Lung (tissue), 12 donors: ENCODE results near the gene IZUMO1. TPM values are rescaled to one million over a fixed set of nuclear protein-coding genes. Genes with fewer than 3 reads are reported as not detected.
A peak's percentile ranks its signal among the peaks of the same experiment; 100 is the strongest.

Experiments
- ATAC-seq: fragments of 200-7000 bp; cut with Tn5 transposase; one replicate; pipeline ENCODE4 v1.9.1; 2020; ENCODE audit warnings: moderate number of reproducible peaks; ENCODE audit not compliant: insufficient read depth, low FRiP score
- DNase-seq, 3 donors: peaks; one replicate each; pipeline ENCODE4 v3.0.0-alpha.2; 2013 to 2017
- H3K27ac ChIP-seq, 2 donors: one replicate each; pipeline ENCODE4 v1.5.1; 2013; ENCODE audit warnings: mild to moderate bottlenecking in 2 of 2, moderate library complexity in 2 of 2, control low read depth in 1 of 2, inconsistent platforms in 1 of 2, low read depth in 1 of 2, low read length in 1 of 2
- H3K27me3 ChIP-seq, 3 donors: one replicate each; pipeline ENCODE4 v1.5.1; 2013; ENCODE audit warnings: low read length in 2 of 3; ENCODE audit not compliant: control insufficient read depth in 3 of 3, insufficient read depth in 3 of 3
- H3K36me3 ChIP-seq, 4 donors: one replicate each; pipeline ENCODE4 v1.5.1; 2013; ENCODE audit warnings: low read length in 4 of 4, mild to moderate bottlenecking in 1 of 4, moderate library complexity in 1 of 4; ENCODE audit not compliant: control insufficient read depth in 4 of 4, insufficient read depth in 4 of 4
- H3K4me1 ChIP-seq, 5 donors: one replicate each; pipeline ENCODE4 v1.5.1; 2013; ENCODE audit warnings: low read length in 5 of 5, mild to moderate bottlenecking in 2 of 5, moderate library complexity in 1 of 5; ENCODE audit not compliant: control insufficient read depth in 5 of 5, insufficient read depth in 5 of 5
- H3K4me3 ChIP-seq: one replicate; pipeline ENCODE4 v1.5.1; 2013; ENCODE audit warnings: mild to moderate bottlenecking, control low read depth, moderate library complexity
- H3K9ac ChIP-seq, 2 donors: one replicate each; pipeline ENCODE4 v1.5.1; 2013; ENCODE audit warnings: low read length in 2 of 2, control low read depth in 1 of 2; ENCODE audit not compliant: insufficient read depth in 1 of 2
- H3K9me3 ChIP-seq, 4 donors: one replicate each; pipeline ENCODE4 v1.5.1; 2013; ENCODE audit warnings: low read length in 3 of 4, mild to moderate bottlenecking in 1 of 4, moderate library complexity in 1 of 4; ENCODE audit not compliant: control insufficient read depth in 4 of 4, insufficient read depth in 3 of 4
- WGBS, 2 donors: extraction: QIAGEN DNeasy Blood & Tissue Kit; methylation state at CpG; one replicate each; pipeline ENCODE4 v1.1.7; 2013; 5-methylcytosine and 5-hydroxymethylcytosine counted together
- polyA plus RNA-seq, 2 donors: library from polyadenylated mRNA; stranded (reverse); fragments of 200-250 nt; gene quantifications; one replicate each; pipeline ENCODE4 v1.2.1, GENCODE V29; 2013
- total RNA-seq, 2 donors: library from RNA; depleted of rRNA in 1 of 2; stranded (reverse); fragments of >200 nt in 1 of 2; gene quantifications; one replicate each; pipeline ENCODE4 v1.2.1, GENCODE V29; 2014 to 2021
- TF ChIP-seq, protein P1 (sequence below): IDR thresholded peaks from 2 replicates; pipeline ENCODE4 v1.5.1; 2012; ENCODE audit warnings: mild to moderate bottlenecking; ENCODE audit errors: control extremely low read depth, extremely low read depth
- donor health status: control.
- donor health status: control.
- donor health status: Bipolar disorder and iron deficiency.
- donor health status: healthy.
- donor health status: DM: yes; HTN: yes; CAD: no.

Gene IZUMO1
- total and polyA plus RNA-seq, 4 donors, result 0.97 to 3.1 (median 1.8) TPM

DNA sequence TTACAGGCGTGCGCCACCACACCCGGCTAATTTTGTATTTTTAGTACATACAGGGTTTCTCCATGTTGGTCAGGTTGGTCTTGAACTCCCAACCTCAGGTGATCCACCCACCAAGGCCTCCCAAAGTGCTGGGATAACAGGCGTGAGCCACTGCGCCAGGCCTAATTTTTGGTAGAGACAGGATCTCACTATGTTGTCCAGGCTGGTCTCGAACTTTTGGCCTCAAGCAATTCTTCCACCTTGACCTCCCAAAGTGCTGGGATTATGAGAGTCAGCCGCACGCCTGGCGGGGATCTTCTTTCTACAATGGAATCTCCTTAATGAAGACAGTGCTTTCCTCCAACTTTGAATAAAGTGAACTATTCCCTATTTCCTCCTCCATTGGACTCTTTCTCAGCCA, 12.1 kb downstream of the IZUMO1 start:
- ATAC-seq (no peak), DNase-seq (no peak)
- no peak overlapping the region for H3K27ac ChIP-seq
- H3K4me3 ChIP-seq, result no peak overlapping the region
- H3K9ac ChIP-seq, result no peak overlapping the region
- H3K36me3 ChIP-seq, result peaks cover 0 to 8% (median 0%) of the 10 kb centered on the region in 4 donors
- H3K27me3 ChIP-seq, result peaks cover 0 to 5% (median under 1%) of the 10 kb centered on the region in 3 donors
- H3K4me1 ChIP-seq, result peaks cover 0 to 11% (median 0%) of the 10 kb centered on the region in 5 donors
- no peaks in the 10 kb centered on the region for H3K9me3 ChIP-seq
- WGBS, 2 donors, result 88 to 96% methylated on average over 9 of the region's 9 CpGs
- TF ChIP-seq, protein P1, sequence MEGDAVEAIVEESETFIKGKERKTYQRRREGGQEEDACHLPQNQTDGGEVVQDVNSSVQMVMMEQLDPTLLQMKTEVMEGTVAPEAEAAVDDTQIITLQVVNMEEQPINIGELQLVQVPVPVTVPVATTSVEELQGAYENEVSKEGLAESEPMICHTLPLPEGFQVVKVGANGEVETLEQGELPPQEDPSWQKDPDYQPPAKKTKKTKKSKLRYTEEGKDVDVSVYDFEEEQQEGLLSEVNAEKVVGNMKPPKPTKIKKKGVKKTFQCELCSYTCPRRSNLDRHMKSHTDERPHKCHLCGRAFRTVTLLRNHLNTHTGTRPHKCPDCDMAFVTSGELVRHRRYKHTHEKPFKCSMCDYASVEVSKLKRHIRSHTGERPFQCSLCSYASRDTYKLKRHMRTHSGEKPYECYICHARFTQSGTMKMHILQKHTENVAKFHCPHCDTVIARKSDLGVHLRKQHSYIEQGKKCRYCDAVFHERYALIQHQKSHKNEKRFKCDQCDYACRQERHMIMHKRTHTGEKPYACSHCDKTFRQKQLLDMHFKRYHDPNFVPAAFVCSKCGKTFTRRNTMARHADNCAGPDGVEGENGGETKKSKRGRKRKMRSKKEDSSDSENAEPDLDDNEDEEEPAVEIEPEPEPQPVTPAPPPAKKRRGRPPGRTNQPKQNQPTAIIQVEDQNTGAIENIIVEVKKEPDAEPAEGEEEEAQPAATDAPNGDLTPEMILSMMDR, result no peak

DNA sequence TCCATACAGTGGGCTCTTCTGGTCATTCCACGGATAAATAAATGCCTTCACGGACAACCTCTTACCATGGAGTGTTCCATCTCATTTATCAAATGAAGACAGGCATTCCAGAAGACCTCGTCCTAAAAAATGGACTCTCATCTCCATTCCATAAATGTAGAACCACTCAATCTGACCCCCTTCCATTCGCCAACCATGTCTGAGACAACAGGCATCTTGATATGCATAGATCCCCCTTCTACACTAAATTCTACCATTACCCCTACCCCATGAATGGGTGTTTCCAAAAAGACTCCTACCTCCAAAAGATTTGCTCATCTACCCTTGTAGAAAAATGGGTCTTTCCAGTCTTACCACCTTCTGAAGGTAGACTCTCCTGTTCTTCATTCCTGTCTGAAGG, 15.3 kb downstream of the IZUMO1 start:
- no peaks in the 10 kb centered on the region for H3K9me3 ChIP-seq
- WGBS, 2 donors, result 89 to 95% methylated on average over 4 of the region's 4 CpGs
- TF ChIP-seq, protein P1, result no peak
- H3K4me1 ChIP-seq, result peaks cover 0 to 8% (median 0%) of the 10 kb centered on the region in 5 donors
- H3K27ac ChIP-seq, result no peak overlapping the region
- no peak overlapping the region for H3K9ac ChIP-seq
- DNase-seq, result no peak
- H3K27me3 ChIP-seq, result peaks cover 0 to 2% (median 0%) of the 10 kb centered on the region in 3 donors
- peaks cover 0 to 13% (median 0%) of the 10 kb centered on the region in 4 donors for H3K36me3 ChIP-seq
- ATAC-seq, result no peak
- no peak overlapping the region for H3K4me3 ChIP-seq

DNA sequence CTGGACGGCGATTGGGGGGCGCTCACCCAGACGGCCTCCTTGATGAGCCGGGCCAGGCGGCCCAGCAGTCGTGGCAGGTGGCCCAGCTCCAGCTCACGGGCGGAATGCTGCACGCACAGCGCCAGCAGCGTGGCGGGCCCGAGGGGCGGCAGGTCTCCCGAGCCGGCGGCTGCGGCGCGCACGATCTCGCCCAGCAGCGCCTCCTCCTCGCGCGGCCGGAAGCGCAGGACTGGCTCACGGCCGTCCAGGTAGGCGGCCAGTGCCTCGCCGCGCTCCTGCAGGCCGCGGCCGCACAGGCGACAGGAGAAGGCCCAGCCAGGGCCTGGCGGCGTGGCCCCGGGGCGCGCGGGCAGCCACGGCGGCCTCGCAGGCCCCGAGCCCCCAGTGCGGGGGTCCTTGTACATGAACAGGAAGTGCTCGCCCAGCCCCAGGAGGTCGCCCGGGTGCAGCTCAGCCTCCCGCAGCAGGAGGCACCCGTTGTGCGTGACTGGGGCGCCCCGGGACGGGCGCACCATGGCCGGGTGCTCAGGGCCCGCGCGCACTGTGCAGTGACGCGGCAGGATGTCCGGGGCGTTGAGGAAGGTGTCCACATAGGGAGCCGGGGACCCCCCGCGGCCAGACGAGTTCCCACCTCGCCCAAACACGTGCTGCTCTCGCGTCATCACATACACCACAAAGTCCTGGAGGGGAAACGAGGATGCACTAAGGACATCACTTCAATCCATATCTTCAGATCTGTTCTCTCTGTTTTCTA, 17.6 kb downstream of the IZUMO1 start:
- H3K27ac ChIP-seq, result peak overlapping the region in 1 of 2 donors; percentile 14
- TF ChIP-seq, protein P1, result no peak
- no peak overlapping the region for H3K9ac ChIP-seq
- no peaks in the 10 kb centered on the region for H3K27me3 ChIP-seq
- 74 to 84% methylated on average over 68 to 77 of the region's 77 CpGs for WGBS, 2 donors
- no peak for ATAC-seq
- no peak for DNase-seq
- peaks cover 0 to 14% (median 7%) of the 10 kb centered on the region in 5 donors for H3K4me1 ChIP-seq
- no peak overlapping the region for H3K4me3 ChIP-seq
- H3K36me3 ChIP-seq, result peaks cover 0 to 12% (median 0%) of the 10 kb centered on the region in 4 donors
- H3K9me3 ChIP-seq, result no peaks in the 10 kb centered on the region
